Gastroesophageal sphincter (tissue), 3 donors: ENCODE measurements around the gene ZNF280D.

Experiments
- EP300 ChIP-seq: sonication (generic); formaldehyde crosslinking; IDR thresholded peaks from one replicate; pipeline ENCODE4 v1.6.1; 2017; ENCODE audit warnings: antibody characterized with exemption, mild to moderate bottlenecking
- POLR2A ChIP-seq, 2 donors: fragments of 450-650 bp; IDR thresholded peaks; one replicate each; pipeline ENCODE4 v1.6.1; 2017; ENCODE audit warnings: antibody characterized with exemption in 2 of 2, mild to moderate bottlenecking in 2 of 2, moderate library complexity in 1 of 2
- POLR2AphosphoS5 ChIP-seq: sonication (generic); formaldehyde crosslinking; IDR thresholded peaks from one replicate; pipeline ENCODE4 v1.6.1; 2017; ENCODE audit warnings: antibody characterized with exemption
- TF ChIP-seq, protein P1 (sequence below), 4 experiments: fragments of 200-600 bp in 2 of 4; fragments of 450-650 bp in 2 of 4; sonication (generic) in 1 of 4; IDR thresholded peaks; one replicate each; pipeline ENCODE4 v1.5.1; 2017 to 2019; ENCODE audit warnings: antibody characterized with exemption in 4 of 4, mild to moderate bottlenecking in 2 of 4, moderate library complexity in 2 of 4

DNA sequence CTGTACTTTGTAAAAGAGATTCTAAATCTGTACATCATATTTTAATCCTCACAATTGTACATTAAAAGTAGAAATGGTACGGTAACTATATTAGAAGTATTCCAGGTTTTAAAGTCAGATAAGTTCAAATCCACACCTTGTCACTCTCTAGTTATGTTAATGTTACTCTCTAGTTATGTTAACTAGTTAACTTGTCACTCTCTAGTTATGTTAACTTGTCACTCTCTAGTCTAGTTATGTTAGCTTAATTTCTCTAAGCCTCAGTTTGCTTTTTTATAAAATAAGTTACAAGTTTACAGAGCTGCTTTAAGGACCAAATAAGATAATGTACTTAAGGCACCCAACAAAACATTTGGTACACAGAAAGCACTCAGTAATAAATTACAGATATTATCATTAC lies 42.6 kb downstream of the ZNF280D start:
- no peak for TF ChIP-seq POLR2A (IDR thresholded peaks at IDR 0.05)
- TF ChIP-seq, protein P1, sequence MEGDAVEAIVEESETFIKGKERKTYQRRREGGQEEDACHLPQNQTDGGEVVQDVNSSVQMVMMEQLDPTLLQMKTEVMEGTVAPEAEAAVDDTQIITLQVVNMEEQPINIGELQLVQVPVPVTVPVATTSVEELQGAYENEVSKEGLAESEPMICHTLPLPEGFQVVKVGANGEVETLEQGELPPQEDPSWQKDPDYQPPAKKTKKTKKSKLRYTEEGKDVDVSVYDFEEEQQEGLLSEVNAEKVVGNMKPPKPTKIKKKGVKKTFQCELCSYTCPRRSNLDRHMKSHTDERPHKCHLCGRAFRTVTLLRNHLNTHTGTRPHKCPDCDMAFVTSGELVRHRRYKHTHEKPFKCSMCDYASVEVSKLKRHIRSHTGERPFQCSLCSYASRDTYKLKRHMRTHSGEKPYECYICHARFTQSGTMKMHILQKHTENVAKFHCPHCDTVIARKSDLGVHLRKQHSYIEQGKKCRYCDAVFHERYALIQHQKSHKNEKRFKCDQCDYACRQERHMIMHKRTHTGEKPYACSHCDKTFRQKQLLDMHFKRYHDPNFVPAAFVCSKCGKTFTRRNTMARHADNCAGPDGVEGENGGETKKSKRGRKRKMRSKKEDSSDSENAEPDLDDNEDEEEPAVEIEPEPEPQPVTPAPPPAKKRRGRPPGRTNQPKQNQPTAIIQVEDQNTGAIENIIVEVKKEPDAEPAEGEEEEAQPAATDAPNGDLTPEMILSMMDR (IDR thresholded peaks at IDR 0.05): no peak
- no peak for TF ChIP-seq EP300
- no peak for TF ChIP-seq POLR2AphosphoS5
